NCI-H526 treated with DMSO at 0.1 percent for 48 hours (cell line): ENCODE data around the gene ARFGAP3.

Experiments used
- DNase-seq: peaks from one replicate; lab custom pipeline; 2025; lab: John Stamatoyannopoulos, UW

ARFGAP3 gene

DNA sequence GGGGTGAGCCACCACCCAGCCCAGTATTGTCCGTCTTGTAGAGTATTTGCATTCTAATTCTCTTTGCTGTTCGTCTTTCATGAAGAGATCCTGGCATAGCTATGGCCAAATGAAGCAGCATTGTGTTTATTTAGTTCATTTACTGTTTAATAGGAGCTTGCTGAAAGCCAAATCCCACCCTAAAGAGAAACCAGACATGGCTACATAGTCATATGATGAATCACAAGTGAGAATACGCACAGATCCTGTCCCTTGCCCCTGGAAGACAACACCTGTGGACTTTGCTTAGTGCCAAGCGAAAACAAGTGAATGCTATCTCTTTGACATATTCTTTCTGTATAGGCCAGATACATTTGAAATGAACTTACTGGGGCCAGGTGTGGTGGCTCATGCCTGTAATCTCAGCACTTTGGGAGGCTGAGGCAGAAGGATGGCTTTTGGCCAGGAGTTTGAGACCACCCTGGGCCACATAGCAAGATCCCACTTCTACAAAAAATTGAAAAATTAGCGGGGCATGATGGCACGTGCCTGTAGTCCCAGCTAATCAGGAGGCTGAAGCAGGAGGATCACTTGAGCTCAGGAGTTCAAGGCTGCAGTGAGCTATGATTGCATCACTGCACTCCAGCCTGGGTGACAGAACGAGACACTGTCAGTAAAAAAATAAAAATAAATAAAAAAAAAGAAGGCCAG lies 5.1 kb upstream of the ARFGAP3 start:
- DNase-seq, result no peak

DNA sequence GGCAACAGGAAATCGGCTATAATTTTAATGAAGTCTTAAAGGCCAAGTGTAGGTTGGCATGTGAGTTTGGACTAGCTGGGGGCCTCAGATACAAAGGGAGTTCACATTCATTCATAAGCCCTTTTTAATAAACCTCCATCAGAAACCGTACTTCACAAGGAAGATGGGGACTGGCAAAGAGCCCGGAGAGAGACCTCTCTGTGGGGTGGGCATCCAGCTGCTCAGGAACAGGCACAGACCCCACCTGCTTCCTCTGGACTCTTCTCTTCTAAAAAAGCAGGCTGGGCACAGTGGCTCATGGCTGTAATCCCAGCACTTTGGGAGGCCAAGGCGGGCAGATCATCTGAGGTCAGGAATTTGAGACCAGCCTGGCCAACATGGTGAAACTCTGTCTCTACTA lies 3.9 kb upstream of the ARFGAP3 start:
- no peak for DNase-seq

DNA sequence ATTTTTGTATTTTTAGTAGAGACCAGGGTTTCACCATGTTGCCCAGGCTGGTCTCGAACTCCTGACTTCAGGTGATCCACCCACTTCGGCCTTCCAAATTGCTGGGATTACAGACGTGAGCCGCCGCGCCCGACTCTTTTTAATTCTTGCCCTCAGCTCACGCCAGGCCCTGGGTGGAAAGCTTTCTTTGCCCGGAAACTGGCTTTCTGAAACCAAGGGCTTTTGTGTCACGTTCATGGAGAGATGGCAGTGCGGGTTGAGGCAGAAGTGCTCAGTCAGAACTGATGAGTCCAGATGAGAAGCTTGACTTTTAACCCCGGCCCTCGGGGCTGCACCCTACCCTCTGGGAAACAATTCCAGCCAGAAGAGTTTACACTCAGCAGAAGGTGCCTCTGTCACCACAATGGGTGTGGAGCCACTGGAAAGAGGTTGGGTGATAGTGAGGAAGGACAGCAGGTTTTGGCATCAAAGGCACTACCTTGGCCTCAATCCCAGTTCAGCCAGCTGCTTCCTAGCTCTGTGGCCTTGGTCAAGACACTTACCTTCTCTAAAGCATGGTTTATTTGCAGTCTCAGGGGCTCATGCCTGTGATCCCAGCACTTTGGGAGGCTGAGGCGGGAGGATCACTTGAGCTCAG lies 890 bp upstream of the ARFGAP3 start:
- DNase-seq, result no peak

DNA sequence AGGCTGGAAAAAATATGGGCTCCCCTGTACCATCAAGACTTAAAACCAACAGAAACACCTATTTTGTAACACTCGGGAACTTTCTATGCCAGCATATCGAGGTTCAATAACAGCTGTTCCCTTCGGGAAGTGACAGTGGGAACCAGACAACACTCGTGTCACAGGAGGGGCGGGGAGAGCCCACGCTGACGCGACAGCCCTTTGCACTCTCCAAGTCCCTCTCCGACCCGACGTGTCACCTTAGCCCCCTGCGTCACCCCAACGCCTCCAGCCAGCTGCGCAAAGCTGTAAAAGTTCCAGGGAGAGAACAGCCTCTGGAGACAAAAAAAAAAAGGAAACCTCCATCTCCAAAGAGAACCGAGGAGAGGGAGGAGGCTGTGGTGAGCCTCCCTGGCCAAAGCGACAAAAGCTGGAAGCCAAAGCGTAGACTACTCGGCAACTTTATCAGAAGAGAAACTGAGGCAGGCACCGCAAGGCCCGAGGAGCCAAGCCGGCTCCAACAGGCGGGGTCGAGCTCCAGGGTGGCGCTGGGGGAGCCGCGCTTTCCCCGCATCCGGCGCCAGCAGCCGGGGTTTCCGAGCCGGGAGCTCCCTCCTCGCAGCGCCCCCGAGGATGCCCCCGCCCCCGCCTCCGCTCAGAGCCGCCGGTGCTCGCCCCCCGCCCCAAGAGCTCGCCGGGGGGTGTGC lies 751 bp downstream of the ARFGAP3 start:
- DNase-seq, result no peak

DNA sequence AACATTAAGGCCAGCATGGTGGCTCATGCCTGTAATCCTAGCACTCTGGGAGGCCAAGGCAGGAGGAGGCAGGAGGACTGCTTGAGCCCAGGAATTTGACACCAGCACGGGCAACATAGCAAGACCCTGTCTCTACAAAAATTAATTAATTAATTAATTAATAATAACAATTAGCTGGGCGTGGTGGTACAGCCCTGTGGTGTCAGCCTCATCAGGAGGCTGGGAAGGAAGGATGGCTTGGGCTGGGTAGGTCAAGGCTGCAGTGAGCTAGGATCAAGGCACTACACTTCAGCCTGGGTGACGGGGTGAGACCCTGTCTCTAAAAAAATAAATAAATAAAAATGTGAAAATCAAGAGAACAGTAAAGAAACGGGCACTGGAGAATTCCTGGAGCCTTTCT lies 1.4 kb downstream of the ARFGAP3 start:
- DNase-seq, result no peak

DNA sequence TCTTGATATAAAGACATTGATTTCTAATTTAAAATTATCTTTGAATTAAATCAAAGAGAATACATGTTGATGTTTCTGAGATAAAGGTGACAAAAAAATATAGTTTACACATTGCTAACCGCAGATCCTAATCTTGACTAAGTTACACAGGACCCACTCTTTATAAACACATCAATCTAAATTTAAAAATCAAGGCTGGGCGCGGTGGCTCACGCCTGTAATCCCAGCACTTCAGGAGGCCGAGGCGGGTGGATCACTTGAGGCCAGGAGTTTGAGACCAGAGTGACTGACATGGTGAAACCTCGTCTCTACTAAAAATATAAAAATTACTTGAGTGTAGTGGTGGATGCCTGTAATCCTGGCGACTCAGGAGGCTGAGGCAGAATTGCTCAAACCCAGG lies 1.9 kb downstream of the ARFGAP3 start:
- DNase-seq, result no peak

DNA sequence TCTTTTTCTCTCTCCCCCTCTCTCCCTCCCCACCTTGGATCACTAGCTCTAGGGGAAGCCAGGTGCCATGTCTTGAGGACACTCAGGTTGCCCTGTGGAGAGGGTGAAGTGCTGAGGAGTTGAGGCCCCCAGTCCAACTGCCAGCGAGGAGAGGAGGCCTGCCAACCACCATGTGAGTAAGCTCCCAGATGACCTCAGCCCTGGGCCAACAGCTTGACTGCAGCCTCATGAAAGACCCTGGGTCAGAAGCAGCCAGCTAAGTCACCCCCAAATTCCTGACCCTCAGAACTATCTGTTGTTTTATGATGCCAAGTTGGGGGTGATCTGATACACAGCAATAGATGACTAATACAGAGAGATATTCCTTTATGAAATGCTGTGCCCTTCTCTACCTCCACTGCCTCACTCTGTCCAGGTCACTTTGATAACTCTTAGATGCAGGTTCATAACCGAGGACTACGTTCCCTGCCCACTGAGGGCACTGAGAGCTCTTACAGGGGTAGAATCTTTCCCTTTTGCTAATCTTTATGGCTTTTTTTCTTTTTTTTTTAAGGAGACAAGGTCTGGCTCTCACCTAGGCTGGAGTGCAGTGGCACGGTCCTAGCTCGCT lies 8.0 kb downstream of the ARFGAP3 start:
- DNase-seq, result no peak

DNA sequence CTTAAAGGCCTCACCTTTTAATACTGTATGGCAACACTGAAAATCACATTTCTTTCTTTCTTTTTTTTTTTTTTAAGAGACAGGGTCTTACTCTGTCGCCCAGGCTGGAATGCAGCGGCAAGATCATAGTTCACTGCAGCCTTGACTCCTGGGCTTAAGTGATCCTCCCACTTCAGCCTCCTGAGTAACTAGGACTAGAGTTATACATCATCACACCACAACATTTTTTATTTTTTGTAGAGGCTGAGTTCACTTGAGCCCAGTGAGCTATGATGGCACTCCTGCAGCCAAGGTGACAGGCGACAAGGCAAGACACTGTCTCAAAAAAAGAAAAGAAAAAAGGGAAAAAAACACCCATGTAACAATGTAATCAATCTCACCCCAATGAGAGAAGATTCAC lies 10.0 kb downstream of the ARFGAP3 start:
- no peak for DNase-seq

DNA sequence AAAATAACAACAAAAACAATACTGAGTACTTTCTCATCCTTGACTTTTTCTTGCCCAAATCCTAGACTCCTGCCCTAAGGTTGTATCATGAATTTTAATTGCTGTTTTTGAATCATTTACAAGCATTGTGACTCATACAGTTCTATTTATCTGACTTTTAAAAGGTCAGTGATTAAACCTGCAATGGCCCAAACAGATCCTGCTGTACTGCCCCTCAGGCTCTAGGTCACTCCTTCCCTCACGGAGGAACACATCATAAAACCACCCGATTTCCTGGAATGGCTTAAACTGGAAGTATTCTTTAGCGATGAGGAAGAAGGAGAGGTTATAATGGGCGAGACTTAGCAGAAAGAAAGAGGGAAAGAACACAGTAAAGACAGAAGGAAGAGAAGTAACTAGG lies 12.3 kb downstream of the ARFGAP3 start:
- DNase-seq, result no peak

DNA sequence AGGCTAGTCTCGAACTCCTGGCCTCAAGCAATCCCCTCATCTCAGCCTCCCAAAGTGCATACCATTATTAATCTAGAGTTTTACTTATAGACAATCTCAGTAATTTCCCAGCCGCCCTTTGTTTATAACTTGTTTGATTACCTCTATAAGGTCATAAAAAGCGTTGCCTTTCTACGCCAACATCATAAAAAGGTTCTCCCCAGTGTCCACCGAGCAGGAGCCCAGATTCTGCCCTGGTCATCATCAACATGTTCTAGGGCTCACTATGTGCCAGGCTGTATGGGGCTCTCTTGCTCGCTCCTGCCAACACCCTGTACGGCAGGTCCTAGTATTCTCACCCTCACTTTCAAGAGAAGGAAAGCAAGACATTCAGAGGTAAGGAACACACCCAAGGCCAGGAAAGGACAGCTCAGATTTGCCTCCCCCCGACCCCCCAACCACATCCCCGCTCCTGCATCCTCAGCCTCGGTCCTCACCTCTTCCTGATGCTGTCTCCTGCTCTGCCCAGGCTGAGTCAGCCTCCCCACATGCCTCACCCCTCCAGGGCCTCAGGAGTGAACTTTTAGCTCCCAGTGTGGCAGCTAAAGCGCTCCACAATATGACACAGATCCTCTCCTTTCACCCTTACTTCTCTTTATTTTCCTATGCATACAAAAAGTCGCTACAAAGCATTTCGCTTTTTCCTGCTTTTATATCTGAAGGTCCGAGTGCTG lies 14.3 kb downstream of the ARFGAP3 start:
- no peak for DNase-seq

DNA sequence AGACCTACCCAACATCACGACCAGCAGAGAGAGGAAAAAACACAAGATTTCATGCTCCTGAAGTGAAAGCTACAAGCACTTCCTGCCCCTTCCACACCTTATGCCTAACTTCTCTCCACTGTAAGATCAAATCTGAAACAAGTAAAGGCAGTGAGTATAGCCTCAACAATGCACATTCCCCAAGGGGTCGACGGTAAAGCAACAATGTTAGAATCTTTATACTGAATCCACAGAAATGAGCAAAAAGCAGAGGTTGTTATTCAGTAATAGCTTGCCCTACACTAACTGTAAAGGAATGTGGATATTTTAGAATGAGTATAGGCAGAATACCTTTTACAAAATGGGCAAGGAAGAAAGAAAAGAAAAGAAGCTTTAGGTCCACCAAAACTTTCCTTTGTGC lies 15.6 kb downstream of the ARFGAP3 start:
- DNase-seq, result no peak

DNA sequence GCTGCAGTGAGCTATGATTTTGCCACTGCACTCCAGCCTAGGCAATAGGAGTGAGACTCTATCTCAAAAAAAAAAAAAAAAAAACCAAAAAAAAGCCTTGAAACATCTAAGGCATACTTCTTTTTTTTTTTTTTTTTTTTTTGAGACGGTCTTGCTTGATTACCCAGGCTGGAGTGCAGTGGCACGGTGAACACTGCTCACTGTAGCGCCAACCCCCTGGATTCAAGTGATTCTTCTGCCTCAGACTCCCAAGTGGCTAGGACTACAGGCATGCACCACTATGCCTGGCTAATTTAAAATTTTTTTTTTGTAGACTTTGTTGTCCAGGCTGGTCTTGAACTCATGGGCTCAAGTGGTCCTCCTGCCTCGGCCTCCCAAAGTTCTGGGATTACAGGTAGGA lies 19.5 kb downstream of the ARFGAP3 start:
- DNase-seq, result no peak

DNA sequence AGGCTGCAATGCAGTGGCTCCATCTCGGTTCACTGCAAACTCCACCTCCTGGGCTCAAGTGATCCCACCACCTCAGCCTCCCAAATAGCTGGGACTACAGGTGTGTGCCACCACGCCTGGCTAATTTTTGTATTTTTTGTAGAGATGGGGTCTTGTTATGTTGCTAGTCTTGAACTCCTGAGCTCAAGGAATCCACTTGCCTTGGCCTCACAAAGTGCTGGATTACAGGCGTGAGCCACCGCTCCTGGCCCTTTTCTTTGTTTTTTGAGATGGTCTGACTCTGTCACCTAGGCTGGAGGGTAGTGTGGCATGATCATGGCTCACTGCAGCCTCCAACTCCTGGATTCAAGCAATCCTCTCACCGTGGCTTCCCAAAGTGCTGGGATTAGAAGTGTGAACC lies 21.0 kb downstream of the ARFGAP3 start:
- no peak for DNase-seq

DNA sequence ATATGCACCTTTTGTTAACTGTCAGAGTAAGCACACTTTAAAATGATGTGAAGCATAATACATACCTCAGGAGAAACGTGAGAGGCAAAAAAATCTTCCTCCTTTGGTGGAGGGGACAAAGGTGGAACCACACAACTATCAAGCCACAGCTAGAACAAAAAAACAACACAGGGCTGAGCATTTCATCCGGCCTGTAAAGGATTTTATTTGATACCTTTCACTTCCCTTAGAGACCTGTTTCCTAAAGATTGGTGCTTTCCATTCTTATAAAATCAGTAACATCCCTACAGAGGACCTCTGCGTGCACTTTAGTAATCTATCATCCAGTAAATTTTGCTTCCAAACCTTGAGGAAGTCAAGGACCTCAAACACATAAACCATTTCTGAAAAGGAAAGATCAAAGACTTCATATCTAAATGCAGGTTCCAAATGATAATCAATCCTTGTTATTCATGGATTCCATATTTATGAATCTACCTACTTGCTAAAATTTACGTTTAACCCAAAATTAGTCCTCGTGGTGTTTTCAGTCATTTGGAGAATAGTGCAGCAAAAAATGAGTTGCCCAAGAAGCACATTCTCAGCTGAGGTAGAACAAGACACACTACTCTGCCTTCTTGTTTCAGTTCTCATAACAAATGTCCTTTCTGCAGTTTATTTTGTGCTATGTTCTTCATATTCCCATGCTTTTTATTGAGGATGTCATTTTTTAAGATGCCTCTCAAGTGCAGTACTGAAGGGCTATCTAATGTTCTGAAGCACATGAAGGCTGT lies 22.7 kb downstream of the ARFGAP3 start:
- no peak for DNase-seq

DNA sequence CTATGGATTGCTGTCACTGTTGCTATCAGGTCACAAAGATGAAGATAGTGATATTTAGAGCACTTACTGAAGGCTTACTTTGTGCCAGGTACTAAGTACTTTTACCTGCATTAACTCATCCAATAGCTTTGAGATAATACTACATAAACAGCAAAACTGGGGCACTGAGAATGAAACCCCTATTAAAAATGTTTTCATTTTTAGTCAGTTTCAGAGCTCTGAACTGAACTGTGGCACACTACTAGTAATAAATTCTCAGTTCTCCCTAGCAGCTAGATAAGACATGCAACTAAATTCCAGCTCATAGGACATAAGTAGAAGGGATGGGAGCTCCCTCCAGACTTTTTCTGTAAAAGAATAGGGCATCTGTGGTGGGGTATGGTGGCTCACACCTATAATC lies 24.0 kb downstream of the ARFGAP3 start:
- DNase-seq, result no peak

DNA sequence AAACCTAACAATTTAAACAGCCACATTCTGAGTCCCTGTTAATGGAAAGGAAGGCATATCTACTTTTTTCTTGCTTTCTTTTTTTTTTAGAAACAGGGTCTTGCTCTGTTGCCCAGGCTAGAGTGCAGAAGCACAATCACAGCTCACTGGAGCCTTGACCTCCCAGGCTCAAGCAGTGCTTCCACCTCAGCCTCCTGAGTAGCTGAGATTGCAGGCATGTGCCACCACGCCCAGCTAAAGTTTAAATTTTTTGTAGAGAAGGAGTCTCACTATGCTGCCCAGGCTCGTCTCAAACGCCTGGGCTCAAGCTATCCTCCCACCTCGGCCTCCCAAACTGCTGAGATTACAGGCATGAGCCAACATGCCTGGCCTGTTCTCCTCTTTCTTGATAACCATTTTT lies 25.4 kb downstream of the ARFGAP3 start:
- no peak for DNase-seq

DNA sequence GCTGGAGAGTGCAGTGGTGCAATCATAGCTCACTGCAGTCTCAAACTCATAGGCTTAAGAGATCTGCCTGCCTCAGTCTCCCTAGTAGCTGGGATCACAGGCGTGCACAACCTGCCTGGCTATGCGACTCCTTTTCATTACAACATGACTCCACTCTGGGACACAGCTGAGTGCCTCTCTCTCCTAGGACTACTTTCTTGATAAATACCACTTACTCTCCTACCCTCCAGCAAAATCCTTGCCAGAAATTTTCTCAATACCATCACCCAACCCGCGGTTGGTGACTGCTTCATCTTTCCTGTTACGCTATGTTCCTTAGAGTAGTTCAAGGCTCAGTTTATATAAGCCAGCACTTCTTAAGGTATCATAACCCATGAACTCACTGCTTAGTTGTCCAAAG lies 26.9 kb downstream of the ARFGAP3 start:
- no peak for DNase-seq

DNA sequence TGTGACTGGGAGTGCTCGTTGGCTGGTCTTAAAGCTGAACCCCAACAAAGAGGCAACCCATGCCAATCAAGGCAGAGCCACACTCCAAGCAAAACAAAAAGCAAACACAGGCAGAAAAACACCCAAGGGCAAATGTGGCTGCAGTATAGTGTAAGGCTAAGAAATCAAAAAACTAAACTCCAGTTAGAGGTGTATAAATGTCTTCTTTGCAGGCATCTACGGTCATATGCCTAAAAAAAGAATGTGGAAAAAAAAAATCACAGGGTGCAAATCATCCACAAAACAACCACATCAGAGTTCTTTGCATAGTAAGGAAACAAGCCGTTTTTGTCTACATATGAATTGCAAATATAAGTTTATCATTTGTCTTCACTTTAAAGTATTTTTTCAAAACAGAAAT lies 27.8 kb downstream of the ARFGAP3 start:
- DNase-seq, result no peak

DNA sequence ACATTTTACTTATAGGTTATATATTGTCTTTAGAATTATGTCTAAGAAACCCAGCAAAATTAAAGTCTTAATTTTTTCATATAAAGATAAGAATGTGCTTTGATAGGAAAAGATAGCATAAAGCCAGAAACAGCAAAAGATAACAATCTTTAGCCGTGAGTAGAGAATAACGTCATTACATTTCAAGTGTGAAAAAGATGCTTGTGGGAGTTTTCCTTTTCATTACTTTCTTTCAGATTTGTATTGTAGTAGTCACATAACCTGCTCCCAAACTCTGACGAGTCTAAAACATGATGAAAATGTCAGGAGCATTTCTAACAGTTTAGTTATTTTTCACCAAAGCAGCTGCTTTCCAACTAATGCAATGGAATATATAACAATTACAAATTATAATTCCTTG lies 31.3 kb downstream of the ARFGAP3 start:
- DNase-seq, result no peak

DNA sequence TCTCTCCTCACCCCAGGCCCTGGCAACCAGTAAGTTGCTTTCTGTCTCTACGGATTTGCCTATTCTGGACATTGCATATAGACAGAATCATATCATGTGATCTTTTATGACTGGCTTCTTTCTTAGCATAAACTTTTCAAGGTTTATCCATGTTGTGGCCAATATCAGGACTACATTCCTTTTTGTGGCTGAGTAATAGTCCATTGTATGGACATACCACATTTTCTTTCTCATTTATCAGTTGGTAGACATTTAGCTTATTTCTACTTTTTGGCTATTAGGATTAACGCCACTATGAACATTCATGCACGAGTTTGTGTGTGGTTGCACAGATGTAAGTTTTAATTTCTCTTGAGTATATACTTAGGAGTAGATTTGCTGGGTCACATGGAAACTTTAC lies 35.7 kb downstream of the ARFGAP3 start:
- no peak for DNase-seq

DNA sequence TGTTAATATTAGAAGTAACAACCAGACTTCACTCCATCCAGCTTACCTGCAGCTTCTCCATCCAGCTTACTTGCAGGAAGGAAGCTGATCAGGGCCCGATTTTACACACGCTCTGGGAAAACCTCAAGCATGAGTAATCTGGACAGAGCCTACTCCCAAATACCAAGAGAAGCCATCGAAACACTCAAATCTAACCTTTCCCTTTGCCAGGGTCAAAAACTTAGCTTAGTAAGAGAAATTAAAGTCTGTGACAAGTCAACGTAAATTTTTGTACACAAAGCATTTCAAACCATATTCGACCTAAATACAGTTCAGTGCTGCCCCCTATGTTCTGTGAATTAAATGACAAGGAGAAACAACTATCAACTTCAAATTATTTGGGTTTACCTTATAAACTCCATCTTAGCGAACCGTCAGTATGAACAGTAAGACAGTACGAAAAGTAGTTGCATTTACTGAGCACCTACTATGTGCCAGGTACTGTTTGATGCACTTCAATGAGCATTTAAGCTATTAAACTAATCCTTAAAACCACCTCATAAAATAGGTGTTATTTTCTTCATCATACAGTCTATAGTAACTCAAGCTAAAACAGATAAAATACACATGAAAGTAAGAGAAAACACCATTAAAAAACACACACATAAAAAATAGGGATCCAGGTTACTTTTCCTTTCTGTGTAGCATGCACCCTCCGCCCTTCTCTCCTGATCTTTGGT lies 36.9 kb downstream of the ARFGAP3 start:
- DNase-seq, result peak; percentile 9
